ENCODE data around the gene CLN3. TPM values are rescaled to one million over a fixed set of nuclear protein-coding genes. Genes with fewer than 3 reads are reported as not detected.

CLN3 gene
- polyA plus RNA-seq, 1 donor from 2014 or later: 31.6 TPM

Other genes with a start within 250 kb of the CLN3 start
- 80.1 TPM for gene SBK1, start 199.5 kb downstream of the CLN3 start, polyA plus RNA-seq (ENCODE audit: insufficient read depth, low read depth, low replicate concordance)
- 0.37 TPM for gene NPIPB6, start 128.6 kb downstream of the CLN3 start, polyA plus RNA-seq (ENCODE audit: insufficient read depth, low read depth, low replicate concordance)
- 193 TPM for gene EIF3CL, start 88.2 kb downstream of the CLN3 start, polyA plus RNA-seq (ENCODE audit: insufficient read depth, low read depth, low replicate concordance)
- gene NPIPB7, start 19.7 kb downstream of the CLN3 start, polyA plus RNA-seq (ENCODE audit: insufficient read depth, low read depth, low replicate concordance): not detected
- gene APOBR, start 2.6 kb upstream of the CLN3 start, polyA plus RNA-seq (ENCODE audit: insufficient read depth, low read depth, low replicate concordance): 0.90 TPM
- not detected for gene IL27, start 14.8 kb upstream of the CLN3 start, polyA plus RNA-seq (ENCODE audit: insufficient read depth, low read depth, low replicate concordance)
- 289 TPM for gene NUPR1, start 46.9 kb upstream of the CLN3 start, polyA plus RNA-seq (ENCODE audit: insufficient read depth, low read depth, low replicate concordance)
- 57.9 TPM for gene SGF29, start 61.8 kb upstream of the CLN3 start, polyA plus RNA-seq (ENCODE audit: insufficient read depth, low read depth, low replicate concordance)
- gene SULT1A2, start 105.0 kb upstream of the CLN3 start, polyA plus RNA-seq (ENCODE audit: insufficient read depth, low read depth, low replicate concordance): 2.1 TPM
- 16.2 TPM for gene SULT1A1, start 118.0 kb upstream of the CLN3 start, polyA plus RNA-seq (ENCODE audit: insufficient read depth, low read depth, low replicate concordance)
- not detected for gene NPIPB8, start 146.0 kb upstream of the CLN3 start, polyA plus RNA-seq (ENCODE audit: insufficient read depth, low read depth, low replicate concordance)
- 848 TPM for gene EIF3C, start 219.4 kb upstream of the CLN3 start, polyA plus RNA-seq (ENCODE audit: insufficient read depth, low read depth, low replicate concordance)

All from brain (organoid and tissue), 1 donor.